Neural cell (in vitro differentiated cells): ENCODE results near the gene PBX3.

Experiments
- EP300 ChIP-seq: fragments of 450-650 bp; conservative IDR thresholded peaks from 2 replicates; pipeline ENCODE4 v1.6.1; 2014; ENCODE audit warnings: antibody characterized with exemption, mild to moderate bottlenecking, moderate library complexity; ENCODE audit not compliant: poor library complexity, severe bottlenecking
- EZH2 ChIP-seq: fragments of 200-600, 300-800 bp; shearing (Covaris generic), sonication (generic); IDR thresholded peaks from 2 replicates; pipeline ENCODE4 v1.6.1; 2014; ENCODE audit warnings: antibody characterized with exemption, low read length, borderline replicate concordance, mild to moderate bottlenecking; ENCODE audit not compliant: insufficient read depth, poor library complexity, severe bottlenecking
- POLR2AphosphoS5 ChIP-seq: IDR thresholded peaks from 2 replicates; pipeline ENCODE4 v1.6.1; 2012
- SMC3 ChIP-seq: fragments of 450-650 bp; conservative IDR thresholded peaks from 2 replicates; pipeline ENCODE4 v1.6.1; 2014; ENCODE audit warnings: antibody characterized with exemption, mild to moderate bottlenecking, moderate library complexity; ENCODE audit not compliant: poor library complexity
- TF ChIP-seq, protein P1 (sequence below): fragments of 450-650 bp; IDR thresholded peaks from 2 replicates; pipeline ENCODE4 v1.5.1; 2014; ENCODE audit warnings: antibody characterized with exemption, mild to moderate bottlenecking, moderate library complexity; ENCODE audit not compliant: poor library complexity, severe bottlenecking

DNA sequence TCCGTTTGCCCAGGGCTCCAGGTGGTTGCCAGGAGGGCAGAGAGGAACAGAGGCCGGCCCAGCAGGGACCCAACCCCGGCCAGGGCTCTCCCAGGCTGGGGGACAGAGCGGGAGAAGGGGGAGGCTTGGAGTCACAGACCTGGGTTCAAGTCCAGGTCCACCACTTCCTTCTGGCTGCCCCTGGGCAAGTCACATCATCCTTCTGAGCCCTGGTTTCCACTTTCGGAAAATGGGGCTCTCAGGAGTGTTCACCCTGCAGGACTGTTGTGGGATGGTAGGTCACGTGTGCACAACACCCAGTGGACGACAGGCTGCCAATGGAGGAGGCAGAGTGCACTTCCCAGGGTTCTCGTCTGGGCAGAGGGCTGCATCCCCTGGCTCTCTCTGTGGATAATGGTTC is 245.4 kb downstream of the PBX3 start:
- TF ChIP-seq, protein P1, sequence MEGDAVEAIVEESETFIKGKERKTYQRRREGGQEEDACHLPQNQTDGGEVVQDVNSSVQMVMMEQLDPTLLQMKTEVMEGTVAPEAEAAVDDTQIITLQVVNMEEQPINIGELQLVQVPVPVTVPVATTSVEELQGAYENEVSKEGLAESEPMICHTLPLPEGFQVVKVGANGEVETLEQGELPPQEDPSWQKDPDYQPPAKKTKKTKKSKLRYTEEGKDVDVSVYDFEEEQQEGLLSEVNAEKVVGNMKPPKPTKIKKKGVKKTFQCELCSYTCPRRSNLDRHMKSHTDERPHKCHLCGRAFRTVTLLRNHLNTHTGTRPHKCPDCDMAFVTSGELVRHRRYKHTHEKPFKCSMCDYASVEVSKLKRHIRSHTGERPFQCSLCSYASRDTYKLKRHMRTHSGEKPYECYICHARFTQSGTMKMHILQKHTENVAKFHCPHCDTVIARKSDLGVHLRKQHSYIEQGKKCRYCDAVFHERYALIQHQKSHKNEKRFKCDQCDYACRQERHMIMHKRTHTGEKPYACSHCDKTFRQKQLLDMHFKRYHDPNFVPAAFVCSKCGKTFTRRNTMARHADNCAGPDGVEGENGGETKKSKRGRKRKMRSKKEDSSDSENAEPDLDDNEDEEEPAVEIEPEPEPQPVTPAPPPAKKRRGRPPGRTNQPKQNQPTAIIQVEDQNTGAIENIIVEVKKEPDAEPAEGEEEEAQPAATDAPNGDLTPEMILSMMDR = no peak
- no peak for TF ChIP-seq POLR2AphosphoS5
- TF ChIP-seq SMC3 = no peak
- no peak for TF ChIP-seq EZH2
- TF ChIP-seq EP300 = no peak
